ENCODE measurements around the gene EPHA8. TPM values are rescaled to one million over a fixed set of nuclear protein-coding genes. Genes with fewer than 3 reads are reported as not detected.

Gene EPHA8
- total and polyA plus RNA-seq, 2 donors (not counting 1 experiment from before 2014, with no cell fraction given), result not detected

DNA sequence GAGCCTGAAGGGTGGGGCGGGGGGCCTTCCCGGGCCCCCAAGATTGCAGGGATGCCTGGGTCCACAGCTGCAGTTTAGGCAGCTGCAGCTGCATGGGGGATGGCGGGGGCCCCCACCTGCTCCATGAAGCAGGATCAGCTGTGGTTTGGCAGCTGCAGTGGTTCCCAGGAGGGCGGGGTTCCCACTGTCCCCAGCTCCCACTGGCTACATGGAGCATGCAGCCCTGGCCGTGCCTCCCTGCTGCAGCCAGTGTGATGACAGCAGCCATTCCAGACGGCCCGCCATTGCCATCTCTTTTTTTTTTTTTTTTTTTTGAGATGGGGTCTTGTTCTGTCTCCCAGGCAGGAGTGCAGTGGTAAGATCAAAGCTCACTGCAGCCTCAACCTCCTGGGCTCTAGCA is 72.1 kb downstream of the EPHA8 start:
- intact Hi-C loops (cut with micrococcal nuclease), result no loop called here
- ATAC-seq (ENCODE audit: low read depth), result no peak
- Histone ChIP-seq H3K27me3 (replicated peaks in 1 of 4; ENCODE audit: control extremely low read depth in 1 of 4, control insufficient read depth in 3 of 4, insufficient read depth in 4 of 4, low read length in 3 of 4) (peaks cover 0 to 7% (median 0%) of the 10 kb centered on the region in 4 experiments), H3K4me1 (ENCODE audit: control insufficient read depth in 2 of 2, insufficient read depth in 2 of 2, low read length in 2 of 2) (no peaks in the 10 kb centered on the region), H3K36me3 (replicated peaks in 1 of 2; ENCODE audit: control extremely low read depth in 1 of 2, control insufficient read depth in 1 of 2, extremely low read depth in 1 of 2, insufficient read depth in 2 of 2, low read length in 1 of 2) (no peaks in the 10 kb centered on the region), H2AFZ (ENCODE audit: insufficient read depth, low read depth, low read length, poor library complexity, severe bottlenecking) (no peak overlapping the region), H3K4me2 (replicated peaks; ENCODE audit: low read depth, low read length, poor library complexity, severe bottlenecking) (no peak overlapping the region), H3K9ac (ENCODE audit: low read length) (no peak overlapping the region), H3K79me2 (ENCODE audit: control insufficient read depth, insufficient read depth, low read length) (no peaks in the 10 kb centered on the region), H3K27ac (ENCODE audit: low read length in 2 of 2) (no peak overlapping the region), H3K9me3 (ENCODE audit: control extremely low read depth in 1 of 3, control insufficient read depth in 2 of 3, insufficient read depth in 1 of 3, low read length in 2 of 3) (peaks cover 0 to 15% (median 0%) of the 10 kb centered on the region in 3 donors), H3K4me3 (ENCODE audit: control extremely low read depth in 1 of 5, extremely low read depth in 1 of 5, insufficient read depth in 1 of 5, low read depth in 2 of 5, low read length in 4 of 5) (no peak overlapping the region), H4K20me1 (ENCODE audit: control insufficient read depth, insufficient read depth, low read length, poor library complexity, severe bottlenecking) (no peaks in the 10 kb centered on the region)
- H3K4me3 Mint-ChIP-seq, result no peak overlapping the region
- ChIA-PET POLR2A (no interaction called here), CTCF (interaction anchor here (1.2 kb wide), 1 partner anchor 10 kb away, joined by 3 read pairs; no protein-coding TSS in a partner anchor)
- no peak overlapping the region for H3K27ac Mint-ChIP-seq
- peaks cover 28% of the 10 kb centered on the region for H3K27me3 Mint-ChIP-seq
- WGBS (ENCODE audit: insufficient coverage), result 76% methylated on average over 3 of the region's 7 CpGs
- TF ChIP-seq EZH2 (IDR thresholded peaks at IDR 0.05; ENCODE audit: borderline replicate concordance, insufficient read depth, low read depth, low read length, poor library complexity, severe bottlenecking), result no peak
- TF ChIP-seq, protein P1, sequence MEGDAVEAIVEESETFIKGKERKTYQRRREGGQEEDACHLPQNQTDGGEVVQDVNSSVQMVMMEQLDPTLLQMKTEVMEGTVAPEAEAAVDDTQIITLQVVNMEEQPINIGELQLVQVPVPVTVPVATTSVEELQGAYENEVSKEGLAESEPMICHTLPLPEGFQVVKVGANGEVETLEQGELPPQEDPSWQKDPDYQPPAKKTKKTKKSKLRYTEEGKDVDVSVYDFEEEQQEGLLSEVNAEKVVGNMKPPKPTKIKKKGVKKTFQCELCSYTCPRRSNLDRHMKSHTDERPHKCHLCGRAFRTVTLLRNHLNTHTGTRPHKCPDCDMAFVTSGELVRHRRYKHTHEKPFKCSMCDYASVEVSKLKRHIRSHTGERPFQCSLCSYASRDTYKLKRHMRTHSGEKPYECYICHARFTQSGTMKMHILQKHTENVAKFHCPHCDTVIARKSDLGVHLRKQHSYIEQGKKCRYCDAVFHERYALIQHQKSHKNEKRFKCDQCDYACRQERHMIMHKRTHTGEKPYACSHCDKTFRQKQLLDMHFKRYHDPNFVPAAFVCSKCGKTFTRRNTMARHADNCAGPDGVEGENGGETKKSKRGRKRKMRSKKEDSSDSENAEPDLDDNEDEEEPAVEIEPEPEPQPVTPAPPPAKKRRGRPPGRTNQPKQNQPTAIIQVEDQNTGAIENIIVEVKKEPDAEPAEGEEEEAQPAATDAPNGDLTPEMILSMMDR (IDR thresholded peaks at IDR 0.05), result no peak
- H3K9me3 Mint-ChIP-seq (ENCODE audit: insufficient read depth), result no peaks in the 10 kb centered on the region
- H3K4me1 Mint-ChIP-seq, result no peaks in the 10 kb centered on the region
- no peak for DNase-seq

DNA sequence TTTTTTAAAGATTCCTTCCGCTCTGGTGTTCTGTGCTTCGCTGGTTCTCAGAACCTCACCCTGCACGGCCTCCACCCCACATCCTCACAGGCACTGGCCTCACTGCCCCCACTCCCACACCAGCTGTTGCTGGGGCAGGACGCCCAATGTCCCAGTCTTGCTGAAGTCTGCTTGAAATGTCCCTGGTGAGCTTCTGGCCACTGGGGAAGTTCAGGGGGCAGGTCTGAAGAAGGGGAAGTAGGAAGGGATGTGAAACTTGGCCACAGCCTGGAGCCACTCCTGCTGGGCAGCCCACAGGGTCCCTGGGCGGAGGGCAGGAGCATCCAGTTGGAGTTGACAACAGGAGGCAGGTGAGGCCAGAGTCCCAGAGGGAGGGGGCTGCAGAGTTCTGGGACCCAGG is 73.1 kb downstream of the EPHA8 start, which contains the start of gene C1QA:
TSS of gene C1QA (plus strand) at position 276 of the 400 bp plus-strand sequence. CDS start 989 bp downstream, outside the sequence.
- H3K27ac Mint-ChIP-seq, result no peak within 1 kb of the TSS
- Histone ChIP-seq H3K27ac (ENCODE audit: low read length in 2 of 2) (no peak within 1 kb of the TSS), H3K4me2 (replicated peaks; ENCODE audit: low read depth, low read length, poor library complexity, severe bottlenecking) (no peak within 1 kb of the TSS), H3K27me3 (replicated peaks in 1 of 4; ENCODE audit: control extremely low read depth in 1 of 4, control insufficient read depth in 3 of 4, insufficient read depth in 4 of 4, low read length in 3 of 4) (peaks cover 0 to 13% (median 0%) of the 10 kb centered on the region in 4 experiments), H3K36me3 (replicated peaks in 1 of 2; ENCODE audit: control extremely low read depth in 1 of 2, control insufficient read depth in 1 of 2, extremely low read depth in 1 of 2, insufficient read depth in 2 of 2, low read length in 1 of 2) (no peaks in the 10 kb centered on the region), H3K4me3 (ENCODE audit: control extremely low read depth in 1 of 5, extremely low read depth in 1 of 5, insufficient read depth in 1 of 5, low read depth in 2 of 5, low read length in 4 of 5) (no peak within 1 kb of the TSS), H2AFZ (ENCODE audit: insufficient read depth, low read depth, low read length, poor library complexity, severe bottlenecking) (no peak within 1 kb of the TSS), H3K9me3 (ENCODE audit: control extremely low read depth in 1 of 3, control insufficient read depth in 2 of 3, insufficient read depth in 1 of 3, low read length in 2 of 3) (peaks cover 0 to 15% (median 0%) of the 10 kb centered on the region in 3 donors), H4K20me1 (ENCODE audit: control insufficient read depth, insufficient read depth, low read length, poor library complexity, severe bottlenecking) (no peaks in the 10 kb centered on the region), H3K9ac (ENCODE audit: low read length) (no peak within 1 kb of the TSS), H3K79me2 (ENCODE audit: control insufficient read depth, insufficient read depth, low read length) (no peaks in the 10 kb centered on the region), H3K4me1 (ENCODE audit: control insufficient read depth in 2 of 2, insufficient read depth in 2 of 2, low read length in 2 of 2) (no peaks in the 10 kb centered on the region)
- no peaks in the 10 kb centered on the region for H3K4me1 Mint-ChIP-seq
- ChIA-PET CTCF (no interaction called here), POLR2A (no interaction called here)
- ATAC-seq (ENCODE audit: low read depth) (no peak), DNase-seq (no peak)
- no peak within 1 kb of the TSS for H3K4me3 Mint-ChIP-seq
- WGBS (ENCODE audit: insufficient coverage), result 39% methylated on average over 5 of the region's 5 CpGs
- peaks cover 33% of the 10 kb centered on the region for H3K27me3 Mint-ChIP-seq
- intact Hi-C loops (cut with micrococcal nuclease), result no loop called here
- H3K9me3 Mint-ChIP-seq (ENCODE audit: insufficient read depth), result no peaks in the 10 kb centered on the region
- TF ChIP-seq EZH2 (IDR thresholded peaks at IDR 0.05; ENCODE audit: borderline replicate concordance, insufficient read depth, low read depth, low read length, poor library complexity, severe bottlenecking), result no peak
- TF ChIP-seq, protein P1 (IDR thresholded peaks at IDR 0.05), result no peak
